GM12878 (cell line): ENCODE results near the gene REPIN1.

Source experiments
- CREB1 ChIP-seq: IDR thresholded peaks from 2 replicates; pipeline ENCODE4 v1.6.1; 2012; ENCODE audit warnings: low read depth, mild to moderate bottlenecking, inconsistent platforms
- CREM ChIP-seq: IDR thresholded peaks from 2 replicates; pipeline ENCODE4 v1.6.1; 2014; ENCODE audit warnings: antibody characterized with exemption, low read depth
- CTCF ChIP-seq, 3 experiments: IDR thresholded peaks in 2 of 3; conservative IDR thresholded peaks in 1 of 3; 2 replicates each; pipeline ENCODE4 v1.5.1; 2011; ENCODE audit warnings: low read depth in 3 of 3, low read length in 3 of 3, mild to moderate bottlenecking in 3 of 3, control low read depth in 2 of 3, moderate library complexity in 2 of 3, inconsistent platforms in 1 of 3, mixed read lengths in 1 of 3; ENCODE audit not compliant: control insufficient read depth in 2 of 3, insufficient read depth in 1 of 3; ENCODE audit errors: extremely low read depth in 1 of 3
- EP300 ChIP-seq, 2 experiments: fragments of 150-350 bp in 1 of 2; IDR thresholded peaks; 2 replicates each; pipeline ENCODE4 v1.6.1; 2011 to 2012; ENCODE audit warnings: low read depth in 2 of 2, low read length in 2 of 2, borderline replicate concordance in 1 of 2, improper control_type of control experiment in 1 of 2, inconsistent platforms in 1 of 2; ENCODE audit not compliant: control insufficient read depth in 1 of 2
- IKZF1 ChIP-seq: fragments of 450-650 bp; conservative IDR thresholded peaks from 2 replicates; pipeline ENCODE4 v1.6.1; 2017; ENCODE audit warnings: antibody characterized with exemption, mild to moderate bottlenecking
- JUND ChIP-seq: IDR thresholded peaks from 2 replicates; pipeline ENCODE4 v1.6.1; 2012; ENCODE audit warnings: low read depth, mild to moderate bottlenecking, low read length, improper control_type of control experiment, moderate library complexity
- NR2F1 ChIP-seq: fragments of 450-650 bp; conservative IDR thresholded peaks from 2 replicates; pipeline ENCODE4 v1.6.1; 2017; ENCODE audit warnings: mild to moderate bottlenecking
- POLR2A ChIP-seq: IDR thresholded peaks from 2 replicates; pipeline ENCODE4 v1.6.1; 2011; ENCODE audit warnings: low read depth, mild to moderate bottlenecking, low read length
- RAD51 ChIP-seq: fragments of 450-650 bp; IDR thresholded peaks from 2 replicates; pipeline ENCODE4 v1.6.1; 2016; ENCODE audit warnings: moderate library complexity, mild to moderate bottlenecking, inconsistent platforms

- TF ChIP-seq IKZF1: no peak
- TF ChIP-seq EP300 (IDR thresholded peaks at IDR 0.05; ENCODE audit: borderline replicate concordance in 1 of 2, control insufficient read depth in 1 of 2, low read depth in 2 of 2, low read length in 2 of 2): no peak
- no peak for TF ChIP-seq JUND
- no peak for TF ChIP-seq CTCF (IDR thresholded peaks at IDR 0.05 in 2 of 3, conservative IDR thresholded peaks at IDR 0.05 in 1 of 3; ENCODE audit: control insufficient read depth in 2 of 3, extremely low read depth in 1 of 3, insufficient read depth in 1 of 3, low read depth in 3 of 3, low read length in 3 of 3)
- TF ChIP-seq POLR2A: no peak
- TF ChIP-seq CREB1: no peak
- TF ChIP-seq RAD51: no peak
- no peak for TF ChIP-seq NR2F1
- TF ChIP-seq CREM: no peak
Measured at GRCh38 chr7:150363370-150363769, 5.3 kb upstream of the REPIN1 start.
